ENCODE results near the gene FAM78B.

Gene FAM78B

GRCh38 chr1:166066107-166066506 is 100.7 kb downstream of the FAM78B start:
- DNase-seq (ENCODE audit: low spot score) = no peak

GRCh38 chr1:166064951-166065350 is 101.8 kb downstream of the FAM78B start:
- DNase-seq (ENCODE audit: low spot score) = no peak

DNA sequence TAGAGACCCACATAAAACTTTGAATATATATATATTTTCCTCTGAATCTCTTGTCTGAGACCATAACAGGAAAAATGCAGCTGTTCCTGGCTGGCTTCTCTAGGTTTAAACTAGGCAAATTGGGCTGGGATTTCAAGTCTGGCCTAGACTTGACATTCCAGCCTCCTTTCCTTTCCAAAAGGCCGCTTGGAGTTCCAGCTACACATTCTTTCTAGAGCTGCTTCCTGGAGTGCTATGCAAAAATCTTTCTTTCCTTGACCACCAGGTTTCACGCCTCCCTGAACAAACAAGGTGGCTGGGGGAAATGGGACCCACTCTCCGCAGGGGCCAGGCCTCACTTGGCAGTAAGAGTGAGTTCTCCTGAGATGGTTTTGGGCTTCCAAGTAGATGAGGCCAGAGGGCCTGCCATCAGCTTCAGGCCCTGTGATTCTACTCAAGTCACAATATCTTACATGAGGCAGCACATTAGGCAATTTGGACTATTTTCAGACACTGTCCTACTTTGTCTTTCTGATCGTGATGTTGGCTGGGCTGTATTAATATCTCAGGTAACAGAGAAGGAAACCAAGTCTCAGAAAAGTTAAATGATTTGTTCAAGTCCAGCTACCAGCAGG is 102.4 kb downstream of the FAM78B start:
- DNase-seq (ENCODE audit: low spot score) = no peak

DNA sequence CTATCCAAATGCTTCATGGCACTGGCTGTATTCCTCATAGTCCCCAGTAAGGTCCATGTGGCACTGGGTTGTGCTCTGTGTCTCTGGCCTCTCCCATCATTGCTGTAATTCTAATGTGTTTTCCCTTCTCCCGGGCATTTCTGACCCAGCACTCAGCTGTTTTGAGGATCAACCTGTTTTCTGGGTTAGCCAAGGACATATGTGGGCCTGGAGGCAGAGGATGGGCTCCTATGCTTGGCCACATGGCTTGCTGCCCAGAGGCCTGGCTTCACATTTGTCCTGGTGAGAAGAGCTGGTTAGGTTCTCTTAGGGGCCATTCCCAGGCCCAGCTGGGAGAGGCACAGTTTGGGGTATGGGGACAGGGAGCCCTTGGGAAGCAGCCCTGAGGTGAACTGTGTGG is 103.1 kb downstream of the FAM78B start:
- peak; percentile 82 for DNase-seq (ENCODE audit: low spot score)

- peak; percentile 9 for DNase-seq (ENCODE audit: low spot score)
Observed at GRCh38 chr1:166062421-166063070, 104.3 kb downstream of the FAM78B start.

DNA sequence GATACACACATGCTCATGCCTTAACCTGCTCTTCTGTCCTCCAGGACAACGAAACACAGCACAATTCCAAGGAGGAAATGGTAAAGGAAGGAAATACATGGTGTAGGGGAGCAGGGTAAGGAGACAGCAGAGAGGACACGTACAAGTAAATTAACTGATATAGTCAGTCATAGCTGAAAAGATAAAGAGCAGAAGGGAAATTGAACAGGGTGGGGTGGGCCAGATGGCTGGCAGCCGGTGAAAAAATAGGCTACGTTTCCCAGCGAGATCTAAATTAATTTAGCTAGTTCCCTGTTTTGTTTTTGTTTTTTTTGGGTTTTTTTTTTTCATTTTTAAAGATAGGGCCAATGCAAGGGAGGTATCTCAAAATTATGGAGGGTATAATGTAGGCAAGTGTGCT is 109.2 kb downstream of the FAM78B start:
- no peak for DNase-seq (ENCODE audit: low spot score)

DNA sequence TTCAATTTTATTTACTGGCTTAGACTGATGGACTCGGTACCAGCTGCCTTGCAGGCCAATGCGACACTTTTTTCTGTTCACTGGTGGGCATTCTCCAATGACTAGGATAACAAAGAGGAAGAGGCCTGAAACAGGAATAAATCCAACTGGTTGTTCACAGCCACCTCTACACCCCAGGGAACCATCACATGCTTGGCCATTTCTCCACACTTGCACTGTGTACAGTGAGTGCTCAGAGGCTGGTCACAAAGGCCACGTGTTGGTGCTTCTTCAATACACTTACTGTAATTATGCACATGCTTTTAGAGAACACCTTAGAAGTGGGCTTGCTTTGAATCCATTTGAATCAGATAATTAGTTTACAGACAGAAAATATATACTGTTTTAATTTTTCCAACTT is 113.4 kb downstream of the FAM78B start:
- no peak for DNase-seq (ENCODE audit: low spot score)

- DNase-seq (ENCODE audit: low spot score) = no peak
Observed at GRCh38 chr1:166040202-166040997, 126.4 kb downstream of the FAM78B start.

GRCh38 chr1:166039436-166040201 is 127.2 kb downstream of the FAM78B start:
- DNase-seq (ENCODE audit: low spot score) = no peak

GRCh38 chr1:166036092-166036491 is 130.7 kb downstream of the FAM78B start:
- DNase-seq (ENCODE audit: low spot score) = peak; percentile 10

GRCh38 chr1:166032572-166033371 is 134.0 kb downstream of the FAM78B start:
- DNase-seq (ENCODE audit: low spot score) = peak; percentile 97

GRCh38 chr1:166031932-166032571 is 134.7 kb downstream of the FAM78B start:
- no peak for DNase-seq (ENCODE audit: low spot score)

DNA sequence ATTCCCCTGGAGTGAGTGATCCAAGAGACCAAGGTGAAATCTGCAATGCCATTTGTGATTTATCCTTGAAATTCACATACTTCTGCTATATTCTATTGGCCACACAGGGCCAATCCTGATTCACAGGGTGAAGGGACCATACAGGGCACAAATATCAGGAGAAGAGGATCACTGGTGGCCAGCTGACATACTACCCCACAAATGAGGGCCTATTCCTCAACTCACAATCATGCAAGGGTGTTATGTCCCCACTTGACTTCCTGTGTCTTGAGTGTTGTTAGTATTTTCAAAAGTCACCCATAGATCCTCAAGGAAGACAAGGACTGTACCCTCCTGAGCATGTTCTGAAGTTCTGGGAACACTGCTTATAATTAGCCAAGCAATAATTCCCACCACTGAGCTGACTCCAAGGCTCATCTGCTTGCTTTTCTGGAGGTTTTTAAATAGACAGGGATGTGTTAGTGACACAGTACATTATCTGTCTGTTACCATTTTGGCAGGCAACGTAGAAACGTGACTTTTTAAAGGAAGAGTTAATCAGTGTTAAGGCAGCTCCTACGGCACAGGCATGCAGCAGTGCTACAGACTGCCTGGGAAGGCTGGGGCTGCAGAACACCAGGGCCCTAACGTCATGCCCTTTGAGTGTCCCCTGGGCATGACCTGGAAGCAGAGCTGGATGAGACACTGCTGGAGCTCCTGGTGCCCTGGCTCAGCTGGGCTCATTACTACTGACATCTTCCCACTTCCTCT is 137.4 kb downstream of the FAM78B start:
- DNase-seq (ENCODE audit: low spot score) = no peak

- DNase-seq (ENCODE audit: low spot score) = no peak
Observed at GRCh38 chr1:166026555-166026954, 140.2 kb downstream of the FAM78B start.

GRCh38 chr1:166026143-166026542 is 140.7 kb downstream of the FAM78B start:
- no peak for DNase-seq (ENCODE audit: low spot score)

- DNase-seq (ENCODE audit: low spot score) = no peak
Observed at GRCh38 chr1:166020210-166020609, 146.6 kb downstream of the FAM78B start.
